ENCODE results near the gene CEP85L. TPM values are rescaled to one million over a fixed set of nuclear protein-coding genes. Genes with fewer than 3 reads are reported as not detected.
"Not testable (repeated sequence)": the region's sequence is repeated elsewhere in the genome, so short reads cannot be mapped to it uniquely, and the experiment has no call there.

The CEP85L gene
- polyA plus RNA-seq, 1 experiment = 7.4 TPM

GRCh38 chr6:118444796-118445195, 206.6 kb downstream of the CEP85L start:
- ChIA-PET CTCF (no interaction called here), POLR2A (no interaction called here)
- no peak overlapping the region for H3K4me3 ChIP-seq (ENCODE audit: low read depth, low read length)
- no peak for TF ChIP-seq CTCF (IDR thresholded peaks at IDR 0.05; ENCODE audit: low read depth, low read length)
- H3K9me3 ChIP-seq (ENCODE audit: control insufficient read depth, insufficient read depth, low read length) = no peaks in the 10 kb centered on the region
- no peak for DNase-seq (ENCODE audit: low read depth, low spot score)
- no peak overlapping the region for H3K27ac ChIP-seq (ENCODE audit: low read depth, low read length)
- H3K27me3 ChIP-seq (ENCODE audit: control insufficient read depth, insufficient read depth, low read length) = no peaks in the 10 kb centered on the region

GRCh38 chr6:118436482-118436881, 214.9 kb downstream of the CEP85L start:
- DNase-seq (ENCODE audit: low read depth, low spot score) = no peak
- Histone ChIP-seq H3K27ac (ENCODE audit: low read depth, low read length) (no peak overlapping the region), H3K4me3 (ENCODE audit: low read depth, low read length) (no peak overlapping the region), H3K27me3 (ENCODE audit: control insufficient read depth, insufficient read depth, low read length) (no peaks in the 10 kb centered on the region), H3K9me3 (ENCODE audit: control insufficient read depth, insufficient read depth, low read length) (no peaks in the 10 kb centered on the region)
- CTCF ChIA-PET = interaction anchor here (1.2 kb wide), 1 partner anchor 153 kb away, joined by 3 read pairs; no protein-coding TSS in a partner anchor
- POLR2A ChIA-PET = no interaction called here
- no peak for TF ChIP-seq CTCF (IDR thresholded peaks at IDR 0.05; ENCODE audit: low read depth, low read length)

GRCh38 chr6:118434147-118434546, 217.2 kb downstream of the CEP85L start:
- H3K27me3 ChIP-seq (ENCODE audit: control insufficient read depth, insufficient read depth, low read length); POLR2A ChIA-PET; H3K27ac ChIP-seq (ENCODE audit: low read depth, low read length); CTCF ChIA-PET; H3K4me3 ChIP-seq (ENCODE audit: low read depth, low read length); H3K9me3 ChIP-seq (ENCODE audit: control insufficient read depth, insufficient read depth, low read length); DNase-seq (ENCODE audit: low read depth, low spot score): not testable (repeated sequence)

- CTCF ChIA-PET; H3K27me3 ChIP-seq (ENCODE audit: control insufficient read depth, insufficient read depth, low read length); H3K9me3 ChIP-seq (ENCODE audit: control insufficient read depth, insufficient read depth, low read length); H3K27ac ChIP-seq (ENCODE audit: low read depth, low read length); DNase-seq (ENCODE audit: low read depth, low spot score); POLR2A ChIA-PET; H3K4me3 ChIP-seq (ENCODE audit: low read depth, low read length): not testable (repeated sequence)
These were observed 230.1 kb downstream of the CEP85L start for GRCh38 chr6:118421312-118421711.

GRCh38 chr6:118419448-118420394, 231.7 kb downstream of the CEP85L start:
- TF ChIP-seq CTCF (IDR thresholded peaks at IDR 0.05; ENCODE audit: low read depth, low read length) = no peak
- no peak overlapping the region for H3K4me3 ChIP-seq (ENCODE audit: low read depth, low read length)
- H3K9me3 ChIP-seq (ENCODE audit: control insufficient read depth, insufficient read depth, low read length) = no peaks in the 10 kb centered on the region
- DNase-seq (ENCODE audit: low read depth, low spot score) = no peak
- CTCF ChIA-PET = no interaction called here
- no peak overlapping the region for H3K27ac ChIP-seq (ENCODE audit: low read depth, low read length)
- POLR2A ChIA-PET = no interaction called here
- H3K27me3 ChIP-seq (ENCODE audit: control insufficient read depth, insufficient read depth, low read length) = no peaks in the 10 kb centered on the region

Other genes starting within 250 kb of the CEP85L start
- 0.10 and 0.14 TPM in 2 replicates for gene PLN, start 103.3 kb downstream of the CEP85L start, polyA plus RNA-seq (2011; rRNA removed)
- 18.4 and 29.4 TPM in 2 replicates for gene ASF1A, start 242.6 kb upstream of the CEP85L start, polyA plus RNA-seq (2011; rRNA removed)